GM12865 (cell line): ENCODE data around the gene GPR152.

Source experiments
- DNase-seq: peaks from one replicate; pipeline ENCODE4 v3.0.0; 2010; ENCODE audit warnings: low read depth
- H3K4me3 ChIP-seq: 2 replicates; pipeline ENCODE4 v1.5.1; 2011; ENCODE audit warnings: mild to moderate bottlenecking, low read depth, low read length, control low read depth
- CTCF ChIP-seq: IDR thresholded peaks from 2 replicates; pipeline ENCODE4 v1.5.1; 2011; ENCODE audit warnings: low read length, control low read depth, low read depth, inconsistent platforms; ENCODE audit not compliant: insufficient read depth; ENCODE audit errors: missing control alignments

The GPR152 gene

GRCh38 chr11:67435727-67436458 is 16.6 kb downstream of the GPR152 start:
- TF ChIP-seq CTCF: no peak

GRCh38 chr11:67435031-67435726 is 17.4 kb downstream of the GPR152 start:
- peak overlapping the region; percentile 88 for H3K4me3 ChIP-seq
- DNase-seq: peak; percentile 15
- no peak for TF ChIP-seq CTCF

More at GRCh38 chr11:67435727-67436458, 16.6 kb downstream of the GPR152 start:
- DNase-seq: peak; percentile 21
- peak overlapping the region; percentile 88 for H3K4me3 ChIP-seq

GRCh38 chr11:67434395-67434881 is 18.1 kb downstream of the GPR152 start:
- peak overlapping the region; percentile 88 for H3K4me3 ChIP-seq
- DNase-seq: peak; percentile 46
- TF ChIP-seq CTCF: no peak

GRCh38 chr11:67433536-67434394 is 18.8 kb downstream of the GPR152 start:
- no peak overlapping the region; the same call in 1 of the 2 replicates for H3K4me3 ChIP-seq
- peak; percentile 37 for DNase-seq
- no peak for TF ChIP-seq CTCF

DNA sequence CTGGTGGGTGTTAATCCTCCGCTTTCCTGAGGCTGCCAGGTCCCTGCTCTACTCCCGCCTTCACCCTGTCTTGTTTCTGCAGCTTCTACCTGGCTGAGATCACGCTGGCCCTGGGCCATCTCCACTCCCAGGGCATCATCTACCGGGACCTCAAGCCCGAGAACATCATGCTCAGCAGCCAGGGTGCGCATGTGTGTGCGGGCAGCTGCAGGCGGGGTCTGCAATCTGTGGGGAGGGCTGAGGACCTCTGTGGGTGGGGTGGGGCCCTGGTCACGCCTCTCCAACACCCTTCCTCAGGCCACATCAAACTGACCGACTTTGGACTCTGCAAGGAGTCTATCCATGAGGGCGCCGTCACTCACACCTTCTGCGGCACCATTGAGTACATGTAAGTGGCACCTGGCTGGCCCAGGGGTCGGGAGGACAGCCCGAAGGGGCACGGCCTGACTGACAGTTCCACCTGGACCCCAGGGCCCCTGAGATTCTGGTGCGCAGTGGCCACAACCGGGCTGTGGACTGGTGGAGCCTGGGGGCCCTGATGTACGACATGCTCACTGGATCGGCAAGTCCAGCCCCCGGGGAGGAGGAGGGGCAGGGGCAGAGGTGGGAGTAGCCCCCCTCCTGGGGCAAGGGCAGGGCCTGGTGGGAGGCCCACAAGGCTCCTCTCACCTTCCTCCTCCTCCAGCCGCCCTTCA is 19.7 kb downstream of the GPR152 start:
- TF ChIP-seq CTCF: no peak
- DNase-seq: no peak
- no peak overlapping the region for H3K4me3 ChIP-seq

GRCh38 chr11:67431346-67432249 is 20.9 kb downstream of the GPR152 start:
- DNase-seq: no peak
- no peak overlapping the region for H3K4me3 ChIP-seq
- no peak for TF ChIP-seq CTCF
